HG03520 (cell line): ENCODE results near the gene PLD6.
"Not testable (repeated sequence)": the region's sequence is repeated elsewhere in the genome, so short reads cannot be mapped to it uniquely, and the experiment has no call there.

Experiments
- ATAC-seq: cut with Tn5 transposase; IDR thresholded peaks from one replicate; pipeline ENCODE4 v1.9.1; 2021; ENCODE audit warnings: mild to moderate bottlenecking, moderate library complexity; ENCODE audit not compliant: unreplicated experiment

Gene PLD6

GRCh38 chr17:17158506-17158905, 47.6 kb downstream of the PLD6 start:
- ATAC-seq, result not testable (repeated sequence)

GRCh38 chr17:17157041-17157440, 49.1 kb downstream of the PLD6 start:
- ATAC-seq, result no peak

GRCh38 chr17:17156511-17156910, 49.6 kb downstream of the PLD6 start:
- ATAC-seq, result no peak

- no peak for ATAC-seq
These were observed 50.0 kb downstream of the PLD6 start for GRCh38 chr17:17156107-17156506.

GRCh38 chr17:17155568-17155967, 50.6 kb downstream of the PLD6 start:
- no peak for ATAC-seq

DNA sequence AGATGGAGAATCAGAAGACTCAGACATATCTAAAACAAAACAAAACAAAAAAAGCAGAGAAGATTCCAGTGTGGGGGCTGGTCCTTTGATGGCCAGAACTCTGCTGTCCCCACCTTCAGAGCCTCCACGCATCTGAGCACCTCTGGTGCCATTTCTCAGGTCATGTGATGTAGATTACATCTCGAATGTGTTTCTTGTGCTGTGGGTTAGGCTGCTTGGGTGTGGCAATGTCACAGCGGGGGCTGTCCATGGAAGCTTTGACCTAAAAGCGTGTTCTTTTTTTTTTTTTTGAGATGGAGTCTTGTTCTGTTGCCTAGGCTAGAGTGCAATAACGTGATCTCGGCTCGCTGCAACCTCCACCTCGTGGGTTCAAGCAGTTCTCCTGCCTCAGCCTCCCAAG, 51.2 kb downstream of the PLD6 start:
- ATAC-seq, result no peak

DNA sequence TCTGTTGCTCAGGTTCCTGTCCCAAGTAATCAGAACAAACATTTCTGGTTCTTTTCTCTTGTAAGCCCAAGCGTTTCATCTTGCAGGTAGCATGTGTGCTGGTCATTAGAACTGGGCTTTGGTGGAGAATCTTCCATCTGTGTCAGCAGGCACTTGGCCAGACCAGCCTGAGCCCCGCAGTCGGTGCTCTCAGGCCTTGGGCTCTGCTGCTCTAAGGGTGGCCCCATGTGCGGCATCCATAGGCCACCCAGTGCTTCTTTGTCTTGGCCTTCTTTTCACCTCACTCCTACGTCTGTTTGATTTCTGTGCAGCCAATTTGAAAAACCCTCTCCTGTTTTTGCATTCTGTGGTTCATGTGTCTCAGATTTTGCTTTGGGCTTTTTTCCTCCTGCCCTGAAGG, 51.6 kb downstream of the PLD6 start:
- ATAC-seq, result no peak

DNA sequence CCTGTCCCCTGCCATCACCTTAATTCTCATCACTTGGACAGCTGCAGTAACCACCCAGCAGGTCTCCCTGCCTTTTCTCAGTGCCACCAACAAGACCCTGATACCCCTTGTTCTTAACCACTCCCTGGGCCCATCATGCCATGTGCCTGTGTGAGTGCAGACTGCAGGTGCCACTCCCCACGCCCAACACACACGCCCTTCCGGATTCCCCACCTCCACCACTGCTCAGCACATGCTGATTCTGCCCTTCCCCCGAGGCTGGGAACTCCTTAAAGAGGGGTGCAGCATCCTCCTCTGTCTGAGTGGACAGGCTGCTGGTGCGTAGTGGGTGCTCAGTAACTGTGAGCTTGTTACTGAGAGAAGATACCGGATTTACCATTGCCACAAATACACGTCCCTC, 52.4 kb downstream of the PLD6 start:
- ATAC-seq, result no peak

DNA sequence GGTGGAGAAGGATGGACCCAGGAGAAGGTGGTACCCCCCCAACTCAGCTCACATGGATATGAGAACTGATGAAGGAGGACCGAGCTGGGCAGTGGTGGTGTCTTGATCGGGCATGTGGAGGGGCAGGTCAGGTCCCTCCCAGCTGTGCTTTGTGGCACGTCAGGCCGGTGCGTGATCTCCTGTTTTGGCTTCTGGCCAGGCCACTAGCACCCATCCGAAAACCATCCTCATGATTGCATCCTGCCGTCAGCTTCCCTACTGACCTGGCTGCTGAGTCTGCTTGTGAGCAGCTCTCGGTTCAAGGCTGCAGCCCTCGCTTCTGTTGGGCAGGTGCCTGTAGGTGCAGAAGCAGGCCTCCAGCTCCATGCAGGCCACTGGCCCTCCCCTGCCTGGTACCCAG, 53.1 kb downstream of the PLD6 start:
- ATAC-seq, result no peak

DNA sequence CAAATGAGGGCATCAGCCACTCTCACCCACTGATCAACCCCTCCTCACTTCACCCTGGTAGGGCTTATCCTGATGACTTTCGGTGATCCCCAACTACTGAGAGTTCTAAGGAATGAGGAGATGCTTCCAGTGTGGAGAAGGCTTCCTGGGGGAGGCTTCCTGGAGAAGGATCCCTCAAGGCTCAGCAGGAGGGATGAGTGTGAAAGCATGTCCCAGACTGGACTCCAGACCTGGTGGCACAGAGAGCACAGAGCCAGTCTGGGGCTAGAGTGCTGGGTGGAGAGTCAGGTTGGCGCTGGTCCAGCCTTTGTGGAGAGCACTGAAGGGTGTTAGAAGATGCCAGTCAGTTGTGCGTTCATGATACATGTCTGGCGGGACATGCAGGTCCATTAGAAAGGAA, 53.7 kb downstream of the PLD6 start:
- no peak for ATAC-seq

DNA sequence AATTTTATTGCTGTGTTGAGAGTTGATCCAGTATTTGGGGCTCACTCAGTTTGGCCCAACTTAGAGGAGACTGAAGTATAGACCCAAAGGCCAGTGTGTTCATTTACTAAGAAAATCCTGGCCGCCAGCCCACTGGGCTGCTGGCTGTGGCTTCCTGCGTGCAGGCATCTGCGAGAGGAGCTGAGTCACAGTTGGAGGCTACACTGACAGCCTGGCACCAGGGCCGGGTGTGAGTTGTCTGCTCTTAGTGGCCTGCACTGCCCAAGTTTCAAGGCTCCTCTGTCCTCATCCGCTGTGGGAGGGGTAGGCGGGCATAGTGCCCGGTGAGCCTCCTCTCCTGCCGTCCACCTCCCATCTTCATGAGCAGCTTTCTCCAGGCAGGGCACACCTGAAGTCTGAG, 54.2 kb downstream of the PLD6 start:
- ATAC-seq, result no peak

DNA sequence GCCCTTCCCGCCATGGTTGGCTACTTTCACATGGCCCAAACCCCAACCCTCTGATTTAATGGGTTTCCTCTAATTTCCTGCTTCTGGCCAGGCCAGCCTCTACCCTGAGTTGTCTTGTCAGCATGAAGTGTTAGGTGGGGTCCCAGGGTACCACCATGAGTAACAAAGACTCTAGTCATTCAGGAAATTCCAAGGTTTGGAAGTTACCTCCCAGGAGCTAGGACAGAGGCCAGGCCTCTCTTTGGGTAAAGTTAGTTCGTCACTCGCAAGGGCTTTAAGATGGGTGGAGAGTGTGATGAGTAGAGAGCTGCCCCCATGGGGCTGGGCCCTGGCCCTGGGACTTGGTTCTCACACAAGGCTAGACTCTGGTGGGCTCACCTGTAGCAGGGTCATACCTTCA, 54.6 kb downstream of the PLD6 start:
- no peak for ATAC-seq

DNA sequence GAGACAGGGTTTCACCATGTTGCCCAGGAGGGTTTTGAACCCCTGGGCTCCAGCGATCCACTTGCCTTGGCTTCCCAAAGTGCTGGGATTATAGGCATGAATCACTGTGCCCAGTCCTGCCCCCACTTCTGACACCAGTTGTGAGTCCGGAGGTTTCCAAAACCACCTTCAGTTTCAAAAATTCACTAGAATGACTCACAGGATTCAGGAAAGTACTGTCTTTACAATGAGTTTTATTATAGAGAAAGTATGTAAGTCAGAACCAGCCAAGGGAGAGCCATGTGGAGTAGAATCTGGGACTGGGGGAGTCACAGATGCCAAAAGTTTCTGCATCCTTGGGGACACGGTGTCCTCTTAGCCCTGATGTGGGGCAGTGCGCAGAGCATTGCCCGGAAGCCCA, 55.1 kb downstream of the PLD6 start:
- no peak for ATAC-seq
